GM18870 (cell line): Measurements from ENCODE around the gene GBGT1.
A peak's percentile ranks its signal among the peaks of the same experiment; 100 is the strongest.

Experiments used
- ATAC-seq: cut with Tn5 transposase; IDR thresholded peaks from one replicate; pipeline ENCODE4 v1.9.1; 2021; ENCODE audit warnings: moderate library complexity; ENCODE audit not compliant: unreplicated experiment

The GBGT1 gene

GRCh38 chr9:133166392-133166791 is 2.7 kb upstream of the GBGT1 start:
- ATAC-seq, result no peak

- ATAC-seq, result no peak
These were observed 1.7 kb upstream of the GBGT1 start for GRCh38 chr9:133165452-133165730.

DNA sequence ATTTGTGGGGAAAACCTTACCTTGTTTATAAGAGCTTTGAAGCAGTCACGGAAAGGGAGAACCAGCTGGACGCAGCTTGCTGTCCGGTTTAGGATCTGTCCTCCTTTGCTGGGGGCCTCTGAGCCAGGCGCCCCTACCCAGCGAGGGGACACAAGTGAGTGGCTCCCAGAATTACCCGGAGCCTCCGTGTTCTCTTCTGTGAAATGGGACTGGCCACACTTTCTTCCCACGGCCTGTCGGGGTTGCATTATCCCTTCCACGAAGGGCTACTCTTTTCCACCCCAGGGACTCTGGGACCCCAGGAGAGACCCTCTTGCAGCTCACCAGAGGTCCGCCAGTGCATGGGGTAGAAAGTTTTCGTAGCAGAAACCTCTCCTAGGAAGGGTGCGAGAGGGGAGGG is 477 bp upstream of the GBGT1 start:
- ATAC-seq, result no peak

DNA sequence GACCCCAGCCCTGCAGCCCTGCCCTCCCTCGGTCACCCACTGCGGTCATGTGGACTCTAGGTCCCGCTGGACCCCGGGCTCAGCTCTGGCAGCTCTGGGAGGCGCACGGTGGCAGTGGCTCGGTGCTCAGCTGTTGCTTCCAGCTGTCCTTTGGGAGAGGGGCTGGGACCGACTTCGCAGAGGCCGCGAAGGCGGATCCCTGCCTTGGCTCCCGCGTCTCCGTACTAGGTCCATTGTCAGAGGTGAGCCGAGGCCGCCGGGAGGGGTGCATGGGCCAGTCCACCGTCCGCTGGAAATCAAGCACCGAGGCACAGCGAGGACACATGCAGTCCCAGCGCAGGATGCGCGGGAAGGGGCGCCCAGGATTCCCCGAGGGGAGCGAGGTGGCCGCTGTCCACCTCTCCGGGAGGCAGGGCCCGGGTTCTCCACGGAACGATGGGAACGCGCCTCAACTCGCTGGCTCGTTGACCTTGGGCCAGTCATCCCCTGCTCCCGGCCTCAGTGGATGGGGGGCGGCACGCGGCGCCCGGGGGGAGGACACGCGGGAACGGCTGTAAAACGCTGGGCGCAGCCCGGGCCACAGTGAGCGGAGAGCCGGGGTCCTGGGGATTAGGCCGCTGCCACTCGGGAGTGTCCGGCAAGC is 732 bp downstream of the GBGT1 start:
- no peak for ATAC-seq

GRCh38 chr9:133161547-133161950 is 2.2 kb downstream of the GBGT1 start:
- no peak for ATAC-seq

DNA sequence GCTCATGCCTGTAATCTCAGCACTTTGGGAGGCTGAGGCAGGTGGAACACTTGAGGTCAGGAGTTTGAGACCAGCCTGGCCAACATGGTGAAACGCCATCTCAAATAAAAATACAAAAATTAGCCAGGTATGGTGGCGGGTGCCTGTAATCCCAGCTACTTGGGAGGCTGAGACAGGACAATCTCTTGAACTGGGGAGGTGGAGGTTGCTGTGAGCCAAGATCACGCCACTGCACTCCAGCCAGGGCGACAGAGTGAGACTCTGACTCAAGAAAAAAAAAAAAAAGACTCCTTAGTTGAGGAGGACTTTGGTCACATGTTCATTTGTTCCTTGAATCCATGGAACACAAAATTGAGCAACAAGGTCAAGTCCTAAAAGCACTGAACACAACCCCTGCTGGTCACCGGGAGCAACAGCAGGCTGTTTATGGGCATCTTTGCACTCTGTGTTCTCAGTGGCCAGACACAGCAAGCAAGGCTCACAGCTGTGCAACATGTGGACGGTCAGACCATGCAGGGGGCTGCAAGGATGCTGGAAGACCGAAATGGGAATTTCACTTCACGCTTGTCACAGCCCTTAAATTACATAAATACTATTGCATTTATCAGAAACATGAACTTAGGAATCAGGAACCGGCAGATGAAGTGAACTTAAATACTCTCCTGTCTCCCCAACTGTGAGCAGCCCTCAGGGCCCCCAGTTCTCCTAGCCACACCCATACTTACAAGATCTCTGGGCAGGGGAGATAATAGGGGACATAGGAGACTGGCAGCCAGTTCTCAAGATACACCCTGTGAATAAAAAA is 2.8 kb downstream of the GBGT1 start:
- ATAC-seq, result no peak

GRCh38 chr9:133158695-133159094 is 5.0 kb downstream of the GBGT1 start:
- no peak for ATAC-seq

GRCh38 chr9:133155156-133155555 is 8.6 kb downstream of the GBGT1 start:
- ATAC-seq, result no peak

DNA sequence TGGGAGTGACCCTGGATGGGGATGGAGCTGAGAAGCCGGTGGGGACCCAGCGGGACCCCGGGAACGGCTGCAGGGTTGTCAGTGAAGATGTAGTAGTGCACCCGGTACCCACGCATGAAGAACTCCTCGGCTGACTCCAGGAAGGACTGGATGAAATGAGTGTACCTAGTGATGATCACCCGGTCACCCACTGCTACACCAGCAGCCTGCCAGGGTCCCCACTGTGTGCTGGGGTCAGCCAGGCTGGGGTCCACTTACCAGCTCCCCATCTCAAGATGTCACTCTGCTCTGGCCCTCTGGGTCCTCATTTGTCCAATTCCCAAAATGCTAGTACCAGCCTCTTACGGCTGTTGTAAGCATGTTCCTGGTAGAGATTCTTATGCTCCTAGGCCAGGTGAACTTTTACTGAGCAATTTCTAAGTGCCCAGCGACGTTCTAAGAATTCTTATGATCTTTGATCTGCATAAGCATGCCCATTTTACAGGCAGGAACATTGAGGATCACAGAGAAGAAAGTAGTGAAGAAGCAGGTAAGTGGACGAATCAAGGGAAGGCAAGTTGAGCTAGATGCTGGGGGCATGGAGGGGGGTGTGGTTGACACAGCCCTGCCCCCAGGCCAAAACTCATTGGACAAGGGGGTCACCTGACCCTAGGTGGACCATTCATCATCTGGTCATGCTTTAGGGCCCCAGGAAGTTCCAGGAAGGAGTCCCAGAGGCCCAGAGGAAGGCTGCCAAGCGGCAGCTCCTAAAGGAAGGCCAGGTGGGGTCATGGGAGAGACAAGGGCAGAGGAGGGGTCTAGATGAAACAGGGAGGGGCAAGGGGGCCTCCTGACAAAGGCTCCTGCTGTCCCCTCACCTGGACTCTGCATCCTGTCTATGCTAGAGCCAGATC is 9.4 kb downstream of the GBGT1 start:
- ATAC-seq, result no peak

GRCh38 chr9:133153227-133154096 is 10.3 kb downstream of the GBGT1 start:
- ATAC-seq, result no peak

- ATAC-seq, result no peak
These were observed 11.9 kb downstream of the GBGT1 start for GRCh38 chr9:133151601-133152525.

DNA sequence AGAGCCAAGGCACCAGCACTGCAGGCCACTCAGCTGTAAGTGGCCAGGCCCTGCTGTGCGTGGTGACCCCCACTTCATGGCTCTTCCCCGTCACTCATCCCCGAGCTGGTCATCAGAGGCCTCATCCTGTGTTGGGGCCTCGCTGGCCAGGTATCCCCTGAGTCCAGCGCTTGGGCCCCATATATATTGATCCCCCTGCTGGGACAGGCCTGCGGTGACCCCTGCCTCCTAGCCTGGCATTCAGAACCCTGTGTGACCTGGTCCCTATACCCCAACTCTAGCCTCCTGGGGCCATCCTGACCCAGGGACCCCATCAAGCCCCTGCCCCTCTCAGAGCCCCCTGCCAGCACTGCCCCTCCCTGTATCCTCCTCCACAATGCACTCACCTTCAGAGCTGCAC is 12.7 kb downstream of the GBGT1 start:
- no peak for ATAC-seq

GRCh38 chr9:133149130-133150015 is 14.3 kb downstream of the GBGT1 start:
- peak; percentile 60 for ATAC-seq

GRCh38 chr9:133148199-133149129 is 15.2 kb downstream of the GBGT1 start:
- ATAC-seq, result peak; percentile 8

GRCh38 chr9:133147412-133148198 is 16.1 kb downstream of the GBGT1 start:
- ATAC-seq, result no peak

DNA sequence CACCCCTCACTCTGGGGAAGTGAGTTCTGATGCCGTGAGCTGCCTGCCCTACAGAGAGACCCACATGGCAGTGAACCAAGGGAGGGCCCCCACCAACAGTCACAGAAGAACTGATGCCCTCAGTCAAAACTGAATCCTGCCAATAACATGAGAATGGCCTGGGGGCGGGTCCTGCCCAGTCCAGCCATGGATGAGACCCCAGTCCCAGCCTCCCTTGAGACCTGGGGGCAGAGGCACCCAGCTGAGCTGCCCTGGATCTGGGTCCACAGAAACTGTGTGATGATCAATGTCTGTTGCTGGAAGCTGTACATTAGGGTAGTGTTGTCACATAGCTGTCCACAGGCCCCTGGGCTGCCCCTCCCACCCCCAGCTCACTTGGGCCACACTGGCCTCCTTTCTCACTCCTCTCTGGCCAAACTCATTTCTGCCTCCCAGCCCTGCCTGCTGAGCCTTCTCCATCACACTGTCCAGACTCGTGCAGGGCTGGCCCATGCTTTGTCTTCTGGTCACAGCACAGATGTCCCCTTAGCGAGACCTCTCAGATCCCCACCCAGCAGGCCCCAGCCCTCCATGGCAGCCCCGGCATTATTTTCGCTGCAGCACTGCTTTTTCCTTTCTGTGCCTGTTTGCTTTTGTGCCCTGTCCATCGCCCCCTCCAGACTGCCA is 16.8 kb downstream of the GBGT1 start:
- ATAC-seq, result no peak
